H9 (cell line): ENCODE results near the gene DUT. TPM values are rescaled to one million over a fixed set of nuclear protein-coding genes. Genes with fewer than 3 reads are reported as not detected.

ENCODE experiments used
- DNase-seq: peaks from one replicate; pipeline ENCODE4 v3.0.0-alpha.2; 2017
- H2AFZ ChIP-seq: one replicate; pipeline ENCODE4 v1.6.1; 2013; ENCODE audit warnings: mild to moderate bottlenecking, low read length, control low read depth, moderate library complexity
- H2AK5ac ChIP-seq: 2 replicates; pipeline ENCODE4 v1.6.1; 2013; ENCODE audit warnings: low read length, control low read depth, mixed read lengths; ENCODE audit not compliant: insufficient read length
- H2BK120ac ChIP-seq: one replicate; pipeline ENCODE4 v1.6.1; 2013; ENCODE audit warnings: low read depth, mild to moderate bottlenecking, low read length, control low read depth, inconsistent platforms; ENCODE audit not compliant: poor library complexity, severe bottlenecking
- H2BK12ac ChIP-seq: 2 replicates; pipeline ENCODE4 v1.6.1; 2013; ENCODE audit warnings: low read length, control low read depth, mixed read lengths, low read depth; ENCODE audit not compliant: insufficient read length
- H2BK15ac ChIP-seq: 2 replicates; pipeline ENCODE4 v1.6.1; 2013; ENCODE audit warnings: low read depth, low read length, control low read depth
- H2BK20ac ChIP-seq: one replicate; pipeline ENCODE4 v1.6.1; 2013; ENCODE audit warnings: low read depth, mild to moderate bottlenecking, low read length, control low read depth, inconsistent platforms; ENCODE audit not compliant: poor library complexity, severe bottlenecking
- H2BK5ac ChIP-seq: 2 replicates; pipeline ENCODE4 v1.6.1; 2013; ENCODE audit warnings: low read length, control low read depth, mixed read lengths; ENCODE audit not compliant: insufficient read length
- H3K14ac ChIP-seq: 2 replicates; pipeline ENCODE4 v1.6.1; 2013; ENCODE audit warnings: low read length, control low read depth; ENCODE audit not compliant: insufficient read depth
- H3K18ac ChIP-seq: 2 replicates; pipeline ENCODE4 v1.6.1; 2013; ENCODE audit warnings: low read depth, mild to moderate bottlenecking, mixed read lengths, low read length, control low read depth; ENCODE audit not compliant: insufficient read length
- H3K23ac ChIP-seq: 2 replicates; pipeline ENCODE4 v1.6.1; 2013; ENCODE audit warnings: low read length, control low read depth, mixed read lengths, low read depth; ENCODE audit not compliant: insufficient read length
- H3K23me2 ChIP-seq: 2 replicates; pipeline ENCODE4 v1.6.1; 2013; ENCODE audit warnings: low read depth, mild to moderate bottlenecking, mixed read lengths, low read length, control low read depth; ENCODE audit not compliant: insufficient read length, poor library complexity, severe bottlenecking
- H3K27ac ChIP-seq: 2 replicates; pipeline ENCODE4 v1.5.1; 2013; ENCODE audit warnings: low read length, control low read depth, mixed read lengths, low read depth; ENCODE audit not compliant: insufficient read length
- H3K27me3 ChIP-seq: 2 replicates; pipeline ENCODE4 v1.6.1; 2013; ENCODE audit warnings: low read length, control low read depth, inconsistent platforms; ENCODE audit not compliant: insufficient read depth
- H3K4ac ChIP-seq: 2 replicates; pipeline ENCODE4 v1.6.1; 2013; ENCODE audit warnings: low read depth, mild to moderate bottlenecking, control low read depth, inconsistent platforms, low read length, moderate library complexity
- H3K4me1 ChIP-seq: 2 replicates; pipeline ENCODE4 v1.6.1; 2013; ENCODE audit warnings: low read length, control low read depth, inconsistent platforms; ENCODE audit not compliant: insufficient read depth
- H3K4me2 ChIP-seq: 2 replicates; pipeline ENCODE4 v1.6.1; 2013; ENCODE audit warnings: low read length, control low read depth, mixed read lengths; ENCODE audit not compliant: insufficient read length, insufficient read depth
- H3K56ac ChIP-seq: 2 replicates; pipeline ENCODE4 v1.6.1; 2013; ENCODE audit warnings: low read depth, mild to moderate bottlenecking, mixed read lengths, low read length, control low read depth; ENCODE audit not compliant: insufficient read length
- H3K79me1 ChIP-seq: 2 replicates; pipeline ENCODE4 v1.6.1; 2013; ENCODE audit warnings: low read depth, mild to moderate bottlenecking, moderate library complexity, low read length, control low read depth, inconsistent platforms; ENCODE audit not compliant: insufficient read depth, poor library complexity, severe bottlenecking
- H3K79me2 ChIP-seq: 2 replicates; pipeline ENCODE4 v1.6.1; 2013; ENCODE audit warnings: low read length, control low read depth, inconsistent platforms; ENCODE audit not compliant: insufficient read depth
- H3K9ac ChIP-seq: 2 replicates; pipeline ENCODE4 v1.6.1; 2013; ENCODE audit warnings: low read length, control low read depth, mixed read lengths; ENCODE audit not compliant: insufficient read length; ENCODE audit errors: extremely low read depth
- H3K9me3 ChIP-seq: one replicate; pipeline ENCODE4 v1.6.1; 2013; ENCODE audit warnings: low read depth, low read length, inconsistent platforms; ENCODE audit not compliant: control insufficient read depth
- H3T11ph ChIP-seq: one replicate; pipeline ENCODE4 v1.6.1; 2013; ENCODE audit warnings: mild to moderate bottlenecking, low read length, control low read depth, inconsistent platforms
- H4K20me1 ChIP-seq: one replicate; pipeline ENCODE4 v1.6.1; 2013; ENCODE audit not compliant: control insufficient read depth, insufficient read length, insufficient read depth
- H4K5ac ChIP-seq: 2 replicates; pipeline ENCODE4 v1.6.1; 2013; ENCODE audit warnings: low read depth, mild to moderate bottlenecking, mixed read lengths, low read length, control low read depth; ENCODE audit not compliant: insufficient read length
- H4K8ac ChIP-seq: replicated peaks from 2 replicates; pipeline ENCODE4 v1.6.1; 2013; ENCODE audit warnings: low read length, control low read depth, mixed read lengths, low read depth; ENCODE audit not compliant: insufficient read length
- H4K91ac ChIP-seq: 2 replicates; pipeline ENCODE4 v1.6.1; 2013; ENCODE audit warnings: low read depth, mild to moderate bottlenecking, moderate library complexity, mixed read lengths, low read length, control low read depth; ENCODE audit not compliant: insufficient read length
- H3K27ac Mint-ChIP-seq, 3 experiments: 2 replicates in 2 of 3; 3 replicates in 1 of 3; pipeline ENCODE4 v1.8.0; 2020 to 2021; ENCODE audit warnings: mixed read lengths in 3 of 3, mild to moderate bottlenecking in 1 of 3, moderate library complexity in 1 of 3
- H3K27me3 Mint-ChIP-seq: 2 replicates; pipeline ENCODE4 v1.8.0; 2021; ENCODE audit warnings: low read depth, mild to moderate bottlenecking, moderate library complexity, mixed read lengths
- H3K36me3 Mint-ChIP-seq, 3 experiments: 2 replicates in 2 of 3; 3 replicates in 1 of 3; pipeline ENCODE4 v1.8.0; 2020 to 2021; ENCODE audit warnings: low read depth in 3 of 3, mixed read lengths in 3 of 3; ENCODE audit not compliant: insufficient read depth in 1 of 3
- H3K4me1 Mint-ChIP-seq, 2 experiments: 2 replicates each; pipeline ENCODE4 v1.8.0; 2020; ENCODE audit warnings: mixed read lengths in 2 of 2
- H3K4me3 Mint-ChIP-seq, 2 experiments: 2 replicates in 1 of 2; 3 replicates in 1 of 2; pipeline ENCODE4 v1.8.0; 2020 to 2021; ENCODE audit warnings: mild to moderate bottlenecking in 2 of 2, mixed read lengths in 2 of 2, moderate library complexity in 1 of 2
- H3K9me3 Mint-ChIP-seq, 2 experiments: 2 replicates in 1 of 2; 3 replicates in 1 of 2; pipeline ENCODE4 v1.8.0; 2020; ENCODE audit warnings: mild to moderate bottlenecking in 2 of 2, mixed read lengths in 2 of 2, moderate library complexity in 1 of 2
- CTCF ChIP-seq: fragments of 200-600 bp; sonication (generic); conservative IDR thresholded peaks from 3 replicates; pipeline ENCODE4 v1.8.0; 2021; ENCODE audit warnings: antibody characterized with exemption, mild to moderate bottlenecking
- WGBS: extraction: QIAGEN DNeasy Blood & Tissue Kit; methylation state at CpG from one replicate; pipeline ENCODE4 v1.1.7; 2013; ENCODE audit warnings: missing lambda C conversion rate, low lambda C conversion rate, mixed read lengths; ENCODE audit not compliant: insufficient read length; ENCODE audit errors: extremely low coverage; 5-methylcytosine and 5-hydroxymethylcytosine counted together
- total RNA-seq: library from RNA; stranded (reverse); gene quantifications from 2 replicates; pipeline ENCODE4 v1.2.1, GENCODE V29; 2021

The DUT gene
- total RNA-seq, 1 experiment from 2014 or later: 137 TPM

DNA sequence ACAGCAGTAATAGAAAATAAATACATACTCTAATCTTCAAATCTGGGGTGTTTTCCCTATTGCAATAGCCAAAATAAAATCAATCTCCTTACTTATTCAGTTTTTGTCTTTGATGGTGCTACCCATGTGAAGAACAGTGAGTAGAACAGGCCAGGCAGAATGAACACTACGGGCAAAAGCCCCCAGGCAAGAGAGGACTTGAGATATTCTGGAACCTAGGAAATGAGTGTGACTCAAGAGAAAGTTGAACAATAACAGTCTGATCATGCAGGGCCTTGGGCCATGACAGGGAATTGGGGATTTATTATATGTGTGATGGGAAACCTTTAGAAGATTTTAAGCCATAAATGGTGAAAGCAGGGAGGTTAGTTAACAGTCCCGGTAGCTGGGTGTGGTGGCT is 14.0 kb upstream of the DUT start:
- H2BK15ac ChIP-seq: no peak overlapping the region
- H3K4ac ChIP-seq: no peak overlapping the region
- H4K5ac ChIP-seq: no peak overlapping the region
- H3K27ac Mint-ChIP-seq: no peak overlapping the region
- no peak overlapping the region for H3T11ph ChIP-seq
- no peak overlapping the region for H3K9ac ChIP-seq
- H2BK120ac ChIP-seq: no peak overlapping the region
- peaks cover 26 to 30% of the 10 kb centered on the region in 2 experiments for H3K4me1 Mint-ChIP-seq
- no peak overlapping the region for H2BK20ac ChIP-seq
- H2BK5ac ChIP-seq: no peak overlapping the region
- H3K79me2 ChIP-seq: no peaks in the 10 kb centered on the region
- WGBS: no CpG with 5 or more reads among the region's 2 CpGs
- no peak overlapping the region for H3K56ac ChIP-seq
- H3K79me1 ChIP-seq: no peaks in the 10 kb centered on the region
- no peaks in the 10 kb centered on the region for H3K9me3 ChIP-seq
- no peak overlapping the region for H3K4me3 Mint-ChIP-seq
- no peak for DNase-seq
- H3K23me2 ChIP-seq: no peaks in the 10 kb centered on the region
- H3K27ac ChIP-seq: no peak overlapping the region
- no peak overlapping the region for H2AK5ac ChIP-seq
- H3K4me1 ChIP-seq: peaks cover 2% of the 10 kb centered on the region; the same call in 1 of the 2 replicates
- H3K4me2 ChIP-seq: no peak overlapping the region
- H2BK12ac ChIP-seq: no peak overlapping the region
- H3K36me3 Mint-ChIP-seq: peaks cover 0 to 7% (median 0%) of the 10 kb centered on the region in 3 experiments; a peak in 2 of 7 replicates
- H4K8ac ChIP-seq: no peak overlapping the region
- no peaks in the 10 kb centered on the region for H3K27me3 Mint-ChIP-seq
- H3K23ac ChIP-seq: no peak overlapping the region
- H3K14ac ChIP-seq: no peak overlapping the region
- no peak overlapping the region for H3K18ac ChIP-seq
- H3K9me3 Mint-ChIP-seq: peaks cover 0 to 3% of the 10 kb centered on the region in 2 experiments; a peak in 2 of 5 replicates
- H2AFZ ChIP-seq: no peak overlapping the region
- no peaks in the 10 kb centered on the region for H4K20me1 ChIP-seq
- TF ChIP-seq CTCF: no peak
- no peaks in the 10 kb centered on the region for H3K27me3 ChIP-seq
- no peak overlapping the region for H4K91ac ChIP-seq
